GM06990 (cell line): ENCODE results near the gene RND3.

Experiments
- DNase-seq: peaks from one replicate; pipeline ENCODE4 v3.0.0-alpha.2; 2011; ENCODE audit not compliant: insufficient read length; ENCODE audit errors: extremely low read depth
- H3K27me3 ChIP-seq: replicated peaks from 2 replicates; pipeline ENCODE4 v1.6.0; 2011; ENCODE audit warnings: low read length; ENCODE audit not compliant: control insufficient read depth, insufficient read depth
- H3K36me3 ChIP-seq: 2 replicates; pipeline ENCODE4 v1.5.1; 2011; ENCODE audit warnings: low read length; ENCODE audit not compliant: control insufficient read depth, insufficient read depth
- H3K4me3 ChIP-seq: replicated peaks from 2 replicates; pipeline ENCODE4 v1.5.1; 2011; ENCODE audit warnings: low read depth, mild to moderate bottlenecking, control low read depth, low read length
- TF ChIP-seq, protein P1 (sequence below): IDR thresholded peaks from 2 replicates; pipeline ENCODE4 v1.5.1; 2011; ENCODE audit warnings: low read length, control low read depth, mild to moderate bottlenecking, inconsistent platforms; ENCODE audit not compliant: insufficient read depth, poor library complexity, severe bottlenecking

The RND3 gene

GRCh38 chr2:150491943-150492342 lies 4.5 kb upstream of the RND3 start:
- Histone ChIP-seq H3K36me3 (no peaks in the 10 kb centered on the region), H3K4me3 (no peak overlapping the region), H3K27me3 (no peaks in the 10 kb centered on the region)
- DNase-seq, result no peak
- TF ChIP-seq, protein P1, sequence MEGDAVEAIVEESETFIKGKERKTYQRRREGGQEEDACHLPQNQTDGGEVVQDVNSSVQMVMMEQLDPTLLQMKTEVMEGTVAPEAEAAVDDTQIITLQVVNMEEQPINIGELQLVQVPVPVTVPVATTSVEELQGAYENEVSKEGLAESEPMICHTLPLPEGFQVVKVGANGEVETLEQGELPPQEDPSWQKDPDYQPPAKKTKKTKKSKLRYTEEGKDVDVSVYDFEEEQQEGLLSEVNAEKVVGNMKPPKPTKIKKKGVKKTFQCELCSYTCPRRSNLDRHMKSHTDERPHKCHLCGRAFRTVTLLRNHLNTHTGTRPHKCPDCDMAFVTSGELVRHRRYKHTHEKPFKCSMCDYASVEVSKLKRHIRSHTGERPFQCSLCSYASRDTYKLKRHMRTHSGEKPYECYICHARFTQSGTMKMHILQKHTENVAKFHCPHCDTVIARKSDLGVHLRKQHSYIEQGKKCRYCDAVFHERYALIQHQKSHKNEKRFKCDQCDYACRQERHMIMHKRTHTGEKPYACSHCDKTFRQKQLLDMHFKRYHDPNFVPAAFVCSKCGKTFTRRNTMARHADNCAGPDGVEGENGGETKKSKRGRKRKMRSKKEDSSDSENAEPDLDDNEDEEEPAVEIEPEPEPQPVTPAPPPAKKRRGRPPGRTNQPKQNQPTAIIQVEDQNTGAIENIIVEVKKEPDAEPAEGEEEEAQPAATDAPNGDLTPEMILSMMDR, result no peak

- Histone ChIP-seq H3K27me3 (no peaks in the 10 kb centered on the region), H3K36me3 (no peaks in the 10 kb centered on the region), H3K4me3 (no peak overlapping the region)
- no peak for DNase-seq
- TF ChIP-seq, protein P1, result no peak
These were observed 4.0 kb upstream of the RND3 start for GRCh38 chr2:150491430-150491829.

GRCh38 chr2:150490466-150490865 lies 3.0 kb upstream of the RND3 start:
- H3K4me3 ChIP-seq, result no peak overlapping the region
- DNase-seq, result no peak
- peaks cover 2% of the 10 kb centered on the region; the same call in 1 of the 2 replicates for H3K27me3 ChIP-seq
- TF ChIP-seq, protein P1, result no peak
- H3K36me3 ChIP-seq, result no peaks in the 10 kb centered on the region

GRCh38 chr2:150486539-150487484 lies 655 bp downstream of the RND3 start:
- Histone ChIP-seq H3K4me3 (no peak overlapping the region), H3K36me3 (no peaks in the 10 kb centered on the region), H3K27me3 (peaks cover 2% of the 10 kb centered on the region; the same call in 1 of the 2 replicates)
- TF ChIP-seq, protein P1, result no peak
- no peak for DNase-seq

DNA sequence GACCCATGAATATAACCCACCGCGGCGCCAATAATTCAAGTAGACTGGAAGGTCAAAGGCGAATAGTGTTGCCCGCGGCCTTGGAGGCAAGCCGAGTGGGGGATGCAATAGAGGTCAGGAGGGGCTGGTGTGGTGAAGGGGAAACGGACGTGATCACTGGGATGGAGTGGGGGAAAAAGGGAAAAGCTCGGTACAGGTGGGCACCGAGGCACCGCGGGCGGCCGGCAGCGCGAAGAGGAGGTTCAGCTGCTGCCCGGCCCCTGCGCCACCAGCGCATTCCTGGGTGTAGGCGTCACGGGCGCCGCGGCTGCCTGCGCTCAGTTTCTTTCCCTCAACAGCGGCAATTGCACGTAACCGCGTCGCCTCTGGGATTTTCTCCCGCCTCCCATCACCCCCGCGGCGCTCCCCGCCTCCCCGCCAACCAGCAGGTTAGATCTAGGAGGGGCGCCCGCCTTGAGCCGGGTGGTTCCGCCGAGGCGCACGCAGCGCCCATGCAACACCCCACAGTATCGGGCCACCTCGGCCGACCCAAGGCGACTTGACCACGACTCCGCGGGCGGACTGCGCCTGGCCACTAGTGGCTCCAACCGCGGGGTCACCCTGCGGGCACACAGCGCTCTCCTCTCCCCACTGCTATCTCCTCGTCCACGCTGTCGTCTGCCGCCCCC lies 1.5 kb downstream of the RND3 start:
- Histone ChIP-seq H3K36me3 (no peaks in the 10 kb centered on the region), H3K4me3 (0 out of 2 replicates have a peak overlapping the region, but pooled peaks have one; percentile 15), H3K27me3 (peaks cover 2% of the 10 kb centered on the region; the same call in 1 of the 2 replicates)
- peak; percentile 25 for DNase-seq
- TF ChIP-seq, protein P1, result no peak
